Measurements from ENCODE around the gene ANKDD1A. TPM values are rescaled to one million over a fixed set of nuclear protein-coding genes. Genes with fewer than 3 reads are reported as not detected.
A peak's percentile ranks its signal among the peaks of the same experiment; 100 is the strongest.

ANKDD1A gene
- total RNA-seq, 1 donor from 2014 or later: 1.9 TPM

- TF ChIP-seq CTCF (IDR thresholded peaks at IDR 0.05; ENCODE audit: insufficient read depth, low read length, poor library complexity, severe bottlenecking): no peak
- Histone ChIP-seq H3K27me3 (ENCODE audit: control insufficient read depth, insufficient read depth, low read length) (no peaks in the 10 kb centered on the region), H3K36me3 (ENCODE audit: control insufficient read depth, insufficient read depth, low read length) (no peaks in the 10 kb centered on the region), H3K4me3 (ENCODE audit: low read depth, low read length) (peak overlapping the region; percentile 11)
- DNase-seq (ENCODE audit: low read depth): peak; percentile 86
Measured at GRCh38 chr15:64893481-64894394, 18.0 kb upstream of the ANKDD1A start.

- Histone ChIP-seq H3K27me3 (ENCODE audit: control insufficient read depth, insufficient read depth, low read length) (no peaks in the 10 kb centered on the region), H3K4me3 (ENCODE audit: low read depth, low read length) (peak overlapping the region; percentile 11), H3K36me3 (ENCODE audit: control insufficient read depth, insufficient read depth, low read length) (no peaks in the 10 kb centered on the region)
- TF ChIP-seq CTCF (IDR thresholded peaks at IDR 0.05; ENCODE audit: insufficient read depth, low read length, poor library complexity, severe bottlenecking): no peak
- DNase-seq (ENCODE audit: low read depth): no peak
Measured at GRCh38 chr15:64894395-64895056, 17.2 kb upstream of the ANKDD1A start.

GRCh38 chr15:64895285-64896065 lies 16.2 kb upstream of the ANKDD1A start:
- H3K4me3 ChIP-seq (ENCODE audit: low read depth, low read length): no peak overlapping the region

GRCh38 chr15:64896371-64897069 lies 15.2 kb upstream of the ANKDD1A start:
- no peak overlapping the region for H3K4me3 ChIP-seq (ENCODE audit: low read depth, low read length)
- H3K36me3 ChIP-seq (ENCODE audit: control insufficient read depth, insufficient read depth, low read length): no peaks in the 10 kb centered on the region
- TF ChIP-seq CTCF (IDR thresholded peaks at IDR 0.05; ENCODE audit: insufficient read depth, low read length, poor library complexity, severe bottlenecking): no peak
- H3K27me3 ChIP-seq (ENCODE audit: control insufficient read depth, insufficient read depth, low read length): no peaks in the 10 kb centered on the region
- DNase-seq (ENCODE audit: low read depth): no peak

More at GRCh38 chr15:64895285-64896065, 16.2 kb upstream of the ANKDD1A start:
- Histone ChIP-seq H3K36me3 (ENCODE audit: control insufficient read depth, insufficient read depth, low read length) (no peaks in the 10 kb centered on the region), H3K27me3 (ENCODE audit: control insufficient read depth, insufficient read depth, low read length) (no peaks in the 10 kb centered on the region)
- no peak for DNase-seq (ENCODE audit: low read depth)
- no peak for TF ChIP-seq CTCF (IDR thresholded peaks at IDR 0.05; ENCODE audit: insufficient read depth, low read length, poor library complexity, severe bottlenecking)

GRCh38 chr15:64897345-64897985 lies 14.2 kb upstream of the ANKDD1A start:
- Histone ChIP-seq H3K27me3 (ENCODE audit: control insufficient read depth, insufficient read depth, low read length) (no peaks in the 10 kb centered on the region), H3K4me3 (ENCODE audit: low read depth, low read length) (no peak overlapping the region), H3K36me3 (ENCODE audit: control insufficient read depth, insufficient read depth, low read length) (no peaks in the 10 kb centered on the region)
- TF ChIP-seq CTCF (IDR thresholded peaks at IDR 0.05; ENCODE audit: insufficient read depth, low read length, poor library complexity, severe bottlenecking): no peak
- no peak for DNase-seq (ENCODE audit: low read depth)
